ENCODE measurements around the gene PARP11.
"Not testable (repeated sequence)": the region's sequence is repeated elsewhere in the genome, so short reads cannot be mapped to it uniquely, and the experiment has no call there.

Gene PARP11

GRCh38 chr12:3863756-3864155, 9.4 kb downstream of the PARP11 start:
- H3K4me1 ChIP-seq (ENCODE audit: low read length), result no peaks in the 10 kb centered on the region
- no peak overlapping the region for H2AFZ ChIP-seq (ENCODE audit: low read depth, low read length)
- no peak overlapping the region for H3K4me3 ChIP-seq (ENCODE audit: low read length)
- TF ChIP-seq EZH2phosphoT487 (IDR thresholded peaks at IDR 0.05; ENCODE audit: low read depth) (no peak), CTCF (IDR thresholded peaks at IDR 0.05; ENCODE audit: low read depth, low read length) (no peak)
- H3K9ac ChIP-seq (ENCODE audit: low read length), result no peak overlapping the region
- peaks cover 23% of the 10 kb centered on the region; the same call in 1 of the 2 replicates for H3K9me3 ChIP-seq (ENCODE audit: insufficient read depth, low read length)
- H3K4me2 ChIP-seq (ENCODE audit: low read length), result no peak overlapping the region
- H4K20me1 ChIP-seq (ENCODE audit: insufficient read depth, low read length), result no peaks in the 10 kb centered on the region
- no peak overlapping the region for H3K27ac ChIP-seq (ENCODE audit: low read length)
- no peaks in the 10 kb centered on the region for H3K79me2 ChIP-seq (ENCODE audit: low read length)
- no peaks in the 10 kb centered on the region for H3K27me3 ChIP-seq (ENCODE audit: low read depth, low read length)
- H3K36me3 ChIP-seq (replicated peaks; ENCODE audit: low read depth, low read length), result peaks cover 16% of the 10 kb centered on the region

GRCh38 chr12:3842517-3842916, 30.7 kb downstream of the PARP11 start:
- TF ChIP-seq EZH2phosphoT487 (IDR thresholded peaks at IDR 0.05; ENCODE audit: low read depth) (no peak), CTCF (IDR thresholded peaks at IDR 0.05; ENCODE audit: low read depth, low read length) (no peak)
- Histone ChIP-seq H4K20me1 (ENCODE audit: insufficient read depth, low read length) (no peaks in the 10 kb centered on the region), H3K79me2 (ENCODE audit: low read length) (no peaks in the 10 kb centered on the region), H3K4me3 (ENCODE audit: low read length) (no peak overlapping the region), H3K27ac (ENCODE audit: low read length) (no peak overlapping the region), H3K4me1 (ENCODE audit: low read length) (peaks cover 9% of the 10 kb centered on the region), H3K9me3 (ENCODE audit: insufficient read depth, low read length) (no peaks in the 10 kb centered on the region), H3K9ac (ENCODE audit: low read length) (no peak overlapping the region), H3K4me2 (ENCODE audit: low read length) (no peak overlapping the region), H3K27me3 (ENCODE audit: low read depth, low read length) (no peaks in the 10 kb centered on the region), H3K36me3 (replicated peaks; ENCODE audit: low read depth, low read length) (no peaks in the 10 kb centered on the region), H2AFZ (ENCODE audit: low read depth, low read length) (no peak overlapping the region)

- no peak overlapping the region for H3K9ac ChIP-seq (ENCODE audit: low read length)
- no peak overlapping the region for H2AFZ ChIP-seq (ENCODE audit: low read depth, low read length)
- peaks cover 10% of the 10 kb centered on the region for H3K4me1 ChIP-seq (ENCODE audit: low read length)
- H4K20me1 ChIP-seq (ENCODE audit: insufficient read depth, low read length), result no peaks in the 10 kb centered on the region
- H3K79me2 ChIP-seq (ENCODE audit: low read length), result no peaks in the 10 kb centered on the region
- H3K9me3 ChIP-seq (ENCODE audit: insufficient read depth, low read length), result no peaks in the 10 kb centered on the region
- no peaks in the 10 kb centered on the region for H3K36me3 ChIP-seq (replicated peaks; ENCODE audit: low read depth, low read length)
- no peak overlapping the region for H3K4me2 ChIP-seq (ENCODE audit: low read length)
- TF ChIP-seq CTCF (IDR thresholded peaks at IDR 0.05; ENCODE audit: low read depth, low read length) (no peak), EZH2phosphoT487 (IDR thresholded peaks at IDR 0.05; ENCODE audit: low read depth) (no peak)
- H3K27ac ChIP-seq (ENCODE audit: low read length), result no peak overlapping the region
- H3K27me3 ChIP-seq (ENCODE audit: low read depth, low read length), result no peaks in the 10 kb centered on the region
- no peak overlapping the region for H3K4me3 ChIP-seq (ENCODE audit: low read length)
Observed at GRCh38 chr12:3841783-3842182, 31.4 kb downstream of the PARP11 start.

- not testable (repeated sequence) for H3K4me2 ChIP-seq (ENCODE audit: low read length); H3K79me2 ChIP-seq (ENCODE audit: low read length); H2AFZ ChIP-seq (ENCODE audit: low read depth, low read length); H3K27me3 ChIP-seq (ENCODE audit: low read depth, low read length); H3K9ac ChIP-seq (ENCODE audit: low read length); H3K9me3 ChIP-seq (ENCODE audit: insufficient read depth, low read length); H3K27ac ChIP-seq (ENCODE audit: low read length); H3K36me3 ChIP-seq (replicated peaks; ENCODE audit: low read depth, low read length); H4K20me1 ChIP-seq (ENCODE audit: insufficient read depth, low read length); H3K4me3 ChIP-seq (ENCODE audit: low read length)
- H3K4me1 ChIP-seq (ENCODE audit: low read length), result peaks cover 10% of the 10 kb centered on the region
Observed at GRCh38 chr12:3840833-3841232, 32.4 kb downstream of the PARP11 start.

- H3K27me3 ChIP-seq (ENCODE audit: low read depth, low read length); H3K4me2 ChIP-seq (ENCODE audit: low read length): not testable (repeated sequence)
Observed at GRCh38 chr12:3839745-3840144, 33.5 kb downstream of the PARP11 start.

GRCh38 chr12:3838701-3839548, 34.3 kb downstream of the PARP11 start:
- H3K79me2 ChIP-seq (ENCODE audit: low read length); H3K27ac ChIP-seq (ENCODE audit: low read length); H2AFZ ChIP-seq (ENCODE audit: low read depth, low read length); H3K36me3 ChIP-seq (replicated peaks; ENCODE audit: low read depth, low read length); H3K4me3 ChIP-seq (ENCODE audit: low read length); H3K4me2 ChIP-seq (ENCODE audit: low read length); H4K20me1 ChIP-seq (ENCODE audit: insufficient read depth, low read length); H3K27me3 ChIP-seq (ENCODE audit: low read depth, low read length); H3K9ac ChIP-seq (ENCODE audit: low read length); H3K9me3 ChIP-seq (ENCODE audit: insufficient read depth, low read length): not testable (repeated sequence)
- H3K4me1 ChIP-seq (ENCODE audit: low read length), result peaks cover 10% of the 10 kb centered on the region

More at GRCh38 chr12:3839745-3840144, 33.5 kb downstream of the PARP11 start:
- H3K79me2 ChIP-seq (ENCODE audit: low read length); H3K9ac ChIP-seq (ENCODE audit: low read length); H3K27ac ChIP-seq (ENCODE audit: low read length); H4K20me1 ChIP-seq (ENCODE audit: insufficient read depth, low read length); H2AFZ ChIP-seq (ENCODE audit: low read depth, low read length); H3K9me3 ChIP-seq (ENCODE audit: insufficient read depth, low read length); H3K4me3 ChIP-seq (ENCODE audit: low read length); H3K36me3 ChIP-seq (replicated peaks; ENCODE audit: low read depth, low read length): not testable (repeated sequence)
- peaks cover 10% of the 10 kb centered on the region for H3K4me1 ChIP-seq (ENCODE audit: low read length)
